MG63 (cell line): ENCODE data around the gene SLC35B2. TPM values are rescaled to one million over a fixed set of nuclear protein-coding genes. Genes with fewer than 3 reads are reported as not detected.
"Not testable (repeated sequence)": the region's sequence is repeated elsewhere in the genome, so short reads cannot be mapped to it uniquely, and the experiment has no call there.

Experiments
- DNase-seq: peaks from one replicate; pipeline ENCODE4 v3.0.0-alpha.2; 2020
- H3K27me3 ChIP-seq: fragments of 250-450 bp; sonication (Bioruptor Pico); 2 replicates; pipeline ENCODE4 v1.5.1; 2020; ENCODE audit warnings: mild to moderate bottlenecking, moderate library complexity
- H3K36me3 ChIP-seq: fragments of 250-450 bp; sonication (Bioruptor Pico); 2 replicates; pipeline ENCODE4 v1.5.1; 2020; ENCODE audit warnings: mild to moderate bottlenecking, moderate library complexity
- H3K4me3 ChIP-seq: fragments of 250-450 bp; sonication (Bioruptor Pico); 2 replicates; pipeline ENCODE4 v1.5.1; 2020; ENCODE audit warnings: mild to moderate bottlenecking, moderate library complexity
- H3K9me3 ChIP-seq: fragments of 250-450 bp; sonication (Bioruptor Pico); 2 replicates; pipeline ENCODE4 v1.5.1; 2020; ENCODE audit warnings: mild to moderate bottlenecking, moderate library complexity
- total RNA-seq: library from RNA; depleted of rRNA; stranded (reverse); fragments of >200 nt; shearing (Covaris generic); gene quantifications from 2 replicates; pipeline ENCODE4 v1.2.3, GENCODE V29; 2014; ENCODE audit warnings: low replicate concordance

Gene SLC35B2
- total RNA-seq, 1 experiment from 2014 or later: 631 TPM

GRCh38 chr6:44234101-44235025 lies 23.0 kb downstream of the SLC35B2 start:
- DNase-seq: peak; percentile 100
- H3K9me3 ChIP-seq: no peaks in the 10 kb centered on the region
- no peak overlapping the region for H3K4me3 ChIP-seq
- peaks cover 64% of the 10 kb centered on the region for H3K36me3 ChIP-seq
- no peaks in the 10 kb centered on the region for H3K27me3 ChIP-seq

- no peaks in the 10 kb centered on the region for H3K27me3 ChIP-seq
- DNase-seq: no peak
- peaks cover 71% of the 10 kb centered on the region for H3K36me3 ChIP-seq
- no peak overlapping the region for H3K4me3 ChIP-seq
- H3K9me3 ChIP-seq: no peaks in the 10 kb centered on the region
Observed at GRCh38 chr6:44233567-44234100, 23.7 kb downstream of the SLC35B2 start.

- H3K36me3 ChIP-seq: peaks cover 78% of the 10 kb centered on the region
- no peak for DNase-seq
- H3K27me3 ChIP-seq: no peaks in the 10 kb centered on the region
- no peak overlapping the region for H3K4me3 ChIP-seq
- H3K9me3 ChIP-seq: no peaks in the 10 kb centered on the region
Observed at GRCh38 chr6:44232676-44233566, 24.4 kb downstream of the SLC35B2 start.

GRCh38 chr6:44231426-44231825 lies 25.9 kb downstream of the SLC35B2 start:
- H3K27me3 ChIP-seq, DNase-seq, H3K4me3 ChIP-seq, H3K9me3 ChIP-seq: not testable (repeated sequence)
- H3K36me3 ChIP-seq: peaks cover 91% of the 10 kb centered on the region

- Histone ChIP-seq H3K9me3 (no peaks in the 10 kb centered on the region), H3K27me3 (no peaks in the 10 kb centered on the region), H3K4me3 (no peak overlapping the region), H3K36me3 (peaks cover 90% of the 10 kb centered on the region)
- DNase-seq: no peak
Observed at GRCh38 chr6:44230034-44230675, 27.2 kb downstream of the SLC35B2 start.

DNA sequence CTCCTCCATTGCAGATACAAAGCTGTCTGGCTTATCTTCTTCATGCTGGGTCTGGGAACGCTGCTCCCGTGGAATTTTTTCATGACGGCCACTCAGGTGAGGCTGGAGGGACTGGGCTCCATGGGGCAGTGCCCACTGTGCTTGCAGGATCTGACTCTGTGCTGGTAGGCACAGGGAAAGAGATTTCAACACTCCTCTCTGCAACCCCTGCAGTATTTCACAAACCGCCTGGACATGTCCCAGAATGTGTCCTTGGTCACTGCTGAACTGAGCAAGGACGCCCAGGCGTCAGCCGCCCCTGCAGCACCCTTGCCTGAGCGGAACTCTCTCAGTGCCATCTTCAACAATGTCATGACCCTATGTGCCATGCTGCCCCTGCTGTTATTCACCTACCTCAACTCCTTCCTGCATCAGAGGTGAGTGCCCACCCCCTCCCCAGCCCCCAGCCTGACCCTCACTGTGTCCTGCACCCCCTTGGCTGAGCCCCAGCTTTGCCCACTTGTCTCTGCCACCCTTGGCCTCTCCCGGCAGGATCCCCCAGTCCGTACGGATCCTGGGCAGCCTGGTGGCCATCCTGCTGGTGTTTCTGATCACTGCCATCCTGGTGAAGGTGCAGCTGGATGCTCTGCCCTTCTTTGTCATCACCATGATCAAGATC lies 27.8 kb downstream of the SLC35B2 start:
- H3K36me3 ChIP-seq: peaks cover 86% of the 10 kb centered on the region
- H3K27me3 ChIP-seq: no peaks in the 10 kb centered on the region
- H3K4me3 ChIP-seq: no peak overlapping the region
- no peak for DNase-seq
- no peaks in the 10 kb centered on the region for H3K9me3 ChIP-seq

DNA sequence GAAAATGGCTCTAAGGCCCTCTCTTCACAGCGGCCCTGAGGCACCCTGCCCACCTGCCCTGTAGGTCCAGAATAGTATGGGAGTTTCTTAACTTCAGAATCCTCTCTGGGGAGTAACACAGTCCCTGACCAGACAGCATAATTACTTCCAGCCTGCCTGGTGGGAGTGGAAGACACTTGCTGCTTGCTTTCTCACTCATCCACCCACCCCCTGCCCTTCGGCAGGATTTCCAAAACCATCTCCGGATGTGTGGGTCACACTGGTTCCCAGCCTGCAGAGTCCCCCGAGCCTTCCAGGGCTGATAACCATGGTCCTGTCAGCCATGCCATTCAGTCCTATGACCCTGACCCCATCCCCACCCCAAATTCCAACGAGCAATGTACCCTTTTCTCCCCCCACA lies 28.5 kb downstream of the SLC35B2 start:
- no peaks in the 10 kb centered on the region for H3K27me3 ChIP-seq
- no peaks in the 10 kb centered on the region for H3K9me3 ChIP-seq
- no peak overlapping the region for H3K4me3 ChIP-seq
- peaks cover 84% of the 10 kb centered on the region for H3K36me3 ChIP-seq
- DNase-seq: no peak

DNA sequence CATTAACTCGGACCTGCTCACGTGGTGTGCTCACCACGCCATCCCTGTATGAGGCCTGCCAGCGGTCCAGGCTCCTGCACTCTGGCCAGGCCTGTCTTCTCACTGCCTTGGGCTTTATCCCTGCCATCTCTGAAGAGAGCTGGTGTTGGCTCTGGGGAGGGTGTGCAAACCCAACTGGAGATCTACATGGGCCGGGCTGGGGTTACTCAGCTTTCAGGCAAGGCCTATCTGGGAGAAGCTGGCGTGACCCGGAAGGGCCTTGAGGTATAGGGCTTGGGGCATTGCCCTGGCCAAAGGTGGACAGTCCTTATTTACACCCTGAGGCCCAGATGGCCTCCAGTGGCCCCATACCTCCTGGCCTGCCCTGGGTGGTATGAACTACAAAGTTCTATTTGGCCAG lies 28.9 kb downstream of the SLC35B2 start:
- peaks cover 80% of the 10 kb centered on the region for H3K36me3 ChIP-seq
- DNase-seq: no peak
- H3K27me3 ChIP-seq: no peaks in the 10 kb centered on the region
- no peak overlapping the region for H3K4me3 ChIP-seq
- no peaks in the 10 kb centered on the region for H3K9me3 ChIP-seq

DNA sequence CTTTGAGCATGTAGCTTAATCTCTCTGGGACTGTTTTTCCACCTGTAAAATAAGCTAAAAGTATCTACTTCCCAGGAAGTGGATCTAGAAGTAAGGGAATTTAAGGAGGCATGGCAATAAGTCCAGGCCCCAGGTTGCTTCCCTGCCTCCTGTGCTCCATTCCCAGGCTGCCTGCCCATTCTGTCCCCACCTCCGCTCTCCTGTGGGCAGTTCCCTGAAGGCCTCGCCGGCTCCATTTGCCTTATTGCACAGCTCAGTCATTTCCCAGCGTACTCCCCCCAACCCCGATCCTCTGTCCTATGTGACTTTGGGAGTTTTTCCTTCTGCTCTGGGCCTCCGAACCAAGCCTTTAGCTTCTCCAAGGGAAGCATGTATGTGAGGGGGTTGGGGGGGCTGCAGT lies 29.3 kb downstream of the SLC35B2 start:
- Histone ChIP-seq H3K9me3 (no peaks in the 10 kb centered on the region), H3K36me3 (peaks cover 76% of the 10 kb centered on the region), H3K4me3 (no peak overlapping the region), H3K27me3 (no peaks in the 10 kb centered on the region)
- DNase-seq: no peak

DNA sequence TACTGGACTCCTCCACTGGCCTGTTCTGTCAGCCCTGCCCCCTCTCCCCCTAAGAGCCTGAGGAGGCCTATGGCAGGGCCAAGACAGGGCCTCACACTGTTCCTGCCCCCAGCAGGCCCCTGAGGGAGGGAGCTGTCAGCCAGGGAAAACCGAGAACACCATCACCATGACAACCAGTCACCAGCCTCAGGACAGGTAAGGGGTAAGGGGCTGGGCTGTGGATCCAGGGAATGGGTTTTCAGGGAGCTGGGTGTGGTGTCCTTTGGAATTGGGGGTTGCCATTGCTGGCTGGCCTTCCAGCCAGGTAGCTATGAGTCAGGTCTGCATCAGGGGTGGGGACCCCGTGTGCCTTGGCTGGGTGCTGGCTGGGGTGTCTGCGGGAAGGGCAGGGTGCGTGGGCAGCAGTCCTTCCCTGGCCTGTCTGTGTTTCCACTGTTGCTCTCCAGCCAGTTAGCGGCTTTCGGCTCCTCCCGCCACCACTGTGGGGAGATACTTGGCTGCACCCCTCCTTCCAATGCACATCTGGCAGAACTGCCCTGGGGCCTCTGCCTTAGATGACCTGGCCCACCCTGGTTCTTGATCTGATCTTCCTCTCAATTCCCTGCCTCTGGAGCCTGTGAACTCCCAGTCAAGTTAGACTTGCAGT lies 30.1 kb downstream of the SLC35B2 start:
- peaks cover 69% of the 10 kb centered on the region for H3K36me3 ChIP-seq
- no peak for DNase-seq

GRCh38 chr6:44226368-44227147 lies 30.8 kb downstream of the SLC35B2 start:
- no peaks in the 10 kb centered on the region for H3K27me3 ChIP-seq
- H3K36me3 ChIP-seq: peaks cover 62% of the 10 kb centered on the region
- no peaks in the 10 kb centered on the region for H3K9me3 ChIP-seq
- H3K4me3 ChIP-seq: no peak overlapping the region
- DNase-seq: no peak

More for the DNA sequence above, 30.1 kb downstream of the SLC35B2 start:
- Histone ChIP-seq H3K9me3 (no peaks in the 10 kb centered on the region), H3K27me3 (no peaks in the 10 kb centered on the region), H3K4me3 (no peak overlapping the region)

GRCh38 chr6:44225579-44226325 lies 31.6 kb downstream of the SLC35B2 start:
- H3K4me3 ChIP-seq: no peak overlapping the region
- DNase-seq: no peak
- no peaks in the 10 kb centered on the region for H3K27me3 ChIP-seq
- peaks cover 53% of the 10 kb centered on the region for H3K36me3 ChIP-seq
- H3K9me3 ChIP-seq: no peaks in the 10 kb centered on the region

DNA sequence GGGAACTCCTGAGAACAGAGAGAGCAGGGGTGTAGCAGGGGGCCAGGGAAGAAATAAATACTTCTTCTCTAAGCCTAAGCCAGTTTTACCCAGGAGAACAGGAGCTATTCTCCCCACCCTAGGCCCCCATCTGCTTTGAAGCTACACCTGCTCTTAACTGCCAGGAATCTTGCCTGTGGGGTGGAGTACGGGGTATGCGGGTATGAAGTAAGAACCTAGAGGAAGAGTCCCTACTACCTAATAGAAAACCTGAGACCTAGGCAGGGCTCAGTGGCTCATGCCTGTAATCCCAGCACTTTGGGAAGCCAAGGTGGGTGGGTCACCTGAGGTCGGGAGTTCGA lies 32.4 kb downstream of the SLC35B2 start:
- peaks cover 45% of the 10 kb centered on the region for H3K36me3 ChIP-seq
- H3K27me3 ChIP-seq: no peaks in the 10 kb centered on the region
- no peak for DNase-seq
- no peaks in the 10 kb centered on the region for H3K9me3 ChIP-seq
- peak overlapping the region; percentile 60 for H3K4me3 ChIP-seq

DNA sequence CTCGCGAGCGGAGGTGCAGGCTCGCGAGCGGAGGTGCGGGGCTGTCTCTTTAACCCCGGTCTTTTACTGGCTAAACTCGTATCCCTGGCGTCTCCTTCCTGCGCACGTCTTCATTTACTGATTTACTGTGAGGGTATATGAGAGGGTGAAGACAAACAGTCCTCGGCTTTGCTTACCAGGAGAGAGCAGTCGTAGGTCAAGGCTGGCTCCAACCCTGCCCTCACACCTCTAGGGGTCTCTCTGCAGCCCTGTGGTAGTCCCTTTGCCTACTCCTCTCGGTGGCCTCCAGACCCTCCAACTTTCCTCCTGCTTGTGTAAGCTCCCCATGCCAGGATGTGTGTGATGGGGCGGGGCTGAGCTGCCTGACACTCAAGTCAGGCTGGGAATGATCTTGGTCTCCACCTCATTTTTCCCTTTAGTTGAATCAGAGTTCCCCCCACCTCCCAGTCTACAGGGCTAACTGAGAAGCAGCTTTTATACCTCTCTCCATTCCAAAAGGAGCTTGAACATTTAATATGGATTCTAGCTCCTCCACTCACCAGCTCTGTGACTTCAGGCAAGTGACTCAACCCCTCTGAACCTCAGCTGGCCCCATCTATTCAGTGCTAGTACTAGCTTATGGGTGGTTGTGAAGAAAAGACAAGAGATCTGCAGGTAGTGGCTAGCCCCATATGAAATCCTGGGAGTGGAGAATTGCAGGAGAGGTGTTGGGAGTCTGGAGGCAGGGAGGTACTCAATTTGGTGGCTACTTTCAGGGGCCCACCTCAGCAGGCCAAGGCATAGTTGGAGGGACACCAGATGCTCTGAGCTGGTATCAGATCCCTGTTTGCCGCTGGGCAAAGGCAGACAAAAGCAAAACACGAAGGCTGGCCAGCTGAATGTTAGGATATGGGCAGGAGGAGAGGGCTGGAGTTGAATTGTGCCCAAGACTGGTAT lies 33.0 kb downstream of the SLC35B2 start:
- peak; percentile 89 for DNase-seq
- Histone ChIP-seq H3K9me3 (no peaks in the 10 kb centered on the region), H3K36me3 (peaks cover 39% of the 10 kb centered on the region), H3K4me3 (peak overlapping the region; percentile 60), H3K27me3 (no peaks in the 10 kb centered on the region)
